Neural crest cell (in vitro differentiated cells): Measurements from ENCODE around the gene WDR7. TPM values are rescaled to one million over a fixed set of nuclear protein-coding genes. Genes with fewer than 3 reads are reported as not detected.

Source experiments
- DNase-seq: peaks from one replicate; pipeline ENCODE4 v3.0.0; 2021; ENCODE audit warnings: low read depth, mixed read lengths, low spot score
- H3K27ac Mint-ChIP-seq: one replicate; pipeline ENCODE4 v1.8.0; 2021; ENCODE audit warnings: mild to moderate bottlenecking, mixed read lengths; ENCODE audit not compliant: unreplicated experiment
- H3K27me3 Mint-ChIP-seq: 2 replicates; pipeline ENCODE4 v1.8.0; 2021; ENCODE audit warnings: low read depth, mild to moderate bottlenecking, mixed read lengths
- H3K36me3 Mint-ChIP-seq: 2 replicates; pipeline ENCODE4 v1.8.0; 2021; ENCODE audit warnings: low read depth, mild to moderate bottlenecking, mixed read lengths
- H3K4me1 Mint-ChIP-seq: 2 replicates; pipeline ENCODE4 v1.8.0; 2021; ENCODE audit warnings: mixed read lengths
- H3K4me3 Mint-ChIP-seq: one replicate; pipeline ENCODE4 v1.8.0; 2021; ENCODE audit warnings: mild to moderate bottlenecking, mixed read lengths
- H3K9me3 Mint-ChIP-seq: 2 replicates; pipeline ENCODE4 v1.8.0; 2021; ENCODE audit warnings: mixed read lengths
- total RNA-seq: library from RNA; stranded (reverse); gene quantifications from 2 replicates; pipeline ENCODE4 v1.2.1, GENCODE V29; 2021
- TF ChIP-seq, protein P1 (sequence below): fragments of 200-600 bp; sonication (generic); conservative IDR thresholded peaks from 2 replicates; pipeline ENCODE4 v1.5.0; 2021; ENCODE audit warnings: antibody characterized with exemption, mild to moderate bottlenecking

Gene WDR7
- total RNA-seq, 1 donor from 2014 or later, result 17.3 TPM

DNA sequence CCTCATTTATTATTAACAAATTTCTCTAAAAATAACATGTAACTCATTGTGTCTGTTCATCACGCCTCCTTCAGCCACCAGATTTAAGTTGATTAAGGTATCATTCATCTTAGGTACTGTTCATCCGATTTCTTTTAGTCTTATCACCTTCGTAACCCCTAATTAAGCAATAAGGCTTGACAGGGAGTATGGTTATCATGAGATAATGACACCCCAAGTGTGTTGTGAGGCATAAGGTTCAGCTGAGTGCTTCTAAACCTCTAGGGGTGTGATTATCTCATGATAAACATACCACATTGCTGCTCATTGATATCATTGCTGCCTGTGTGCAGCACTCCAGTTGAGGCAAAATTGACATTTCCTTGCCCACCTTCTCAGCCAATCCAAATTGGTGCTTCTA, 336.9 kb downstream of the WDR7 start:
- H3K4me1 Mint-ChIP-seq, result peaks cover 18% of the 10 kb centered on the region
- H3K4me3 Mint-ChIP-seq, result no peak overlapping the region
- TF ChIP-seq, protein P1, sequence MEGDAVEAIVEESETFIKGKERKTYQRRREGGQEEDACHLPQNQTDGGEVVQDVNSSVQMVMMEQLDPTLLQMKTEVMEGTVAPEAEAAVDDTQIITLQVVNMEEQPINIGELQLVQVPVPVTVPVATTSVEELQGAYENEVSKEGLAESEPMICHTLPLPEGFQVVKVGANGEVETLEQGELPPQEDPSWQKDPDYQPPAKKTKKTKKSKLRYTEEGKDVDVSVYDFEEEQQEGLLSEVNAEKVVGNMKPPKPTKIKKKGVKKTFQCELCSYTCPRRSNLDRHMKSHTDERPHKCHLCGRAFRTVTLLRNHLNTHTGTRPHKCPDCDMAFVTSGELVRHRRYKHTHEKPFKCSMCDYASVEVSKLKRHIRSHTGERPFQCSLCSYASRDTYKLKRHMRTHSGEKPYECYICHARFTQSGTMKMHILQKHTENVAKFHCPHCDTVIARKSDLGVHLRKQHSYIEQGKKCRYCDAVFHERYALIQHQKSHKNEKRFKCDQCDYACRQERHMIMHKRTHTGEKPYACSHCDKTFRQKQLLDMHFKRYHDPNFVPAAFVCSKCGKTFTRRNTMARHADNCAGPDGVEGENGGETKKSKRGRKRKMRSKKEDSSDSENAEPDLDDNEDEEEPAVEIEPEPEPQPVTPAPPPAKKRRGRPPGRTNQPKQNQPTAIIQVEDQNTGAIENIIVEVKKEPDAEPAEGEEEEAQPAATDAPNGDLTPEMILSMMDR, result no peak
- no peaks in the 10 kb centered on the region for H3K36me3 Mint-ChIP-seq
- H3K27ac Mint-ChIP-seq, result no peak overlapping the region
- H3K9me3 Mint-ChIP-seq, result no peaks in the 10 kb centered on the region
- H3K27me3 Mint-ChIP-seq, result no peaks in the 10 kb centered on the region
- DNase-seq, result no peak

DNA sequence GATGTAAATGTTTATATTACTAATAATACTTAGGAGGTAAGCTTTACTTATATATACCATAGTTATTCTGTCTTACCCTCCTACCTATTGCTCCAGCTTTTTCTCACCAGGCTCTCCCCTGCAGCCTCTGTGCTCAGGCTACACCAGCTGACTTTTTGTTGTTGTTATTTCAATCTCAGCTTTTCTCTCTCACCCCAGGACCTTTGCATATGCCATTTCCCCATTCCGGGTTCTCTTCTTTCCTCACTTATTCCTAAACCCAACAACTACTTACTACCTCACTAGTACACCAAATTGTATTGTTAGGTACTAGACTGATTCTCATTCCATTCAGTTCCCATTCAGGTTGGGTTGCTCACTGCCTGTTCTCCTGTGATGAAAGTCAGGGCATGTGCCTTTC, 339.5 kb downstream of the WDR7 start:
- TF ChIP-seq, protein P1, result no peak
- Mint-ChIP-seq H3K36me3 (no peaks in the 10 kb centered on the region), H3K27me3 (no peaks in the 10 kb centered on the region), H3K4me3 (no peak overlapping the region), H3K9me3 (no peaks in the 10 kb centered on the region), H3K4me1 (peaks cover 18% of the 10 kb centered on the region), H3K27ac (no peak overlapping the region)
- no peak for DNase-seq

DNA sequence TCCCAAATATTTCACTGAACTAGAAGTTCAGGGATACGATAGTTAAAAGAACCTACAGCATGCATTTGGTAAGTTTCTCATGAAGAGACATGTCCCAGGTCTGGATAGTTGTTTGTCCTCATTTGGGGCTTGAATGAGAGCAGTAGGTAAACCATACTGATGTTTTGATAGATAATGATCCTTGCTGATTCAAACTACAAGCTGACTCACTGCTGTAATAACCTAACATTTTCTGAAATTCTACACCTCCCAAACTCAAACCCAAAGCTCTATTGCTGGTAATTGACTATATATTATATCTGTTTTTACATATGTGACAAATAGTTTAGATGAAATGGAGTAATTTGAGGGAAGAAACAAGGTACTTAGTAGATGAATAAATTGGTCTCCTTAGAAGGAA, 341.6 kb downstream of the WDR7 start:
- H3K27ac Mint-ChIP-seq, result no peak overlapping the region
- peaks cover 8% of the 10 kb centered on the region for H3K4me1 Mint-ChIP-seq
- TF ChIP-seq, protein P1, result no peak
- H3K36me3 Mint-ChIP-seq, result no peaks in the 10 kb centered on the region
- no peaks in the 10 kb centered on the region for H3K27me3 Mint-ChIP-seq
- no peak for DNase-seq
- no peak overlapping the region for H3K4me3 Mint-ChIP-seq
- H3K9me3 Mint-ChIP-seq, result no peaks in the 10 kb centered on the region

DNA sequence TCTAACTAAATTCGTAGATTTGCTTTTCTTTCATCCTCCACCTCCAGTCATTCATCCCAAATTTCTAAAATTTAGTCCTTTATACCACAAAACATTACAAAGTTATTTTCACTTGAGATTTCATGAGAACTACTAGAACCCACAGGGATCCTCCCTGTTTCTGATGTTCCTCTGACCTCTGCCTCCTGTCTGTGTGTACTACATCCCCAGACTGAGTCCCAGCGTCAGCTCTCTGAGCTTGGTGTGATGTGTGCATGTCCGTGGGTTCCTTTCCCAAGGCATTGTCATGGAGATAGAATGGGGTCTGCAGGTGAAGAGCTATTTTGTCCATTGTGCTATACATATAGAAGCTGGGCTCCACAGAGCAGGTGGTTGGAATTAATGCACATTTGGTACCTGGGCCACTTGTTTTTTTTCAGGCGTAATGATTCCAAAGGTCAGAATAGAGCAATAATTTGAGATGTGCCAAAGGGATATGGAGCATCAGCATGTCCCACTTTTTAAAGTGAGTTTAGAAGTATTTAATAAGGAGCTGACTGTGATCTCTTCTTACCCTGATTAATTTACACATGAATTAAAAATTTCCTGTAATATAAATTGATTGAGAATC, 344.5 kb downstream of the WDR7 start:
- Mint-ChIP-seq H3K4me3 (no peak overlapping the region), H3K36me3 (no peaks in the 10 kb centered on the region), H3K27ac (no peak overlapping the region), H3K9me3 (no peaks in the 10 kb centered on the region), H3K4me1 (peaks cover 8% of the 10 kb centered on the region), H3K27me3 (no peaks in the 10 kb centered on the region)
- TF ChIP-seq, protein P1, result peak; percentile 29
- no peak for DNase-seq

DNA sequence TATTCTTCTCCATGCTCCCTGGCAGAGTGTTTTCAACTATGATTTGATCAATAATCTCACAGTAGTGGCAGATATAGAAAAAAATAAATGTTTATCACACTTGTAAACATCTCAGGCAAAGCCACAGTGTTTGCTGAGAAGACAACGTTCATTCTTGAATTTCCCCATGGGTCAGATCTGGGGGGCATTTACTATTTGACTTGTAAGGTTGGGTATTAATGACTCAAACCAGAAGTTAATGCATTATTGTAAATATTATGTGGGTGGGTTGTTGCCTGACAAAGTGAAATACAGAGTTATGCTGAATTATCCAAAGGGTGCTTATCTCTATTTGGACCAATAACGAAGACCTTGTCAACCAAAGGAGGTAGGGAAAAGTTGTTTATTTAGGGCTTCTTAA, 346.0 kb downstream of the WDR7 start:
- Mint-ChIP-seq H3K27ac (no peak overlapping the region), H3K9me3 (no peaks in the 10 kb centered on the region), H3K4me3 (no peak overlapping the region), H3K4me1 (peaks cover 8% of the 10 kb centered on the region), H3K36me3 (no peaks in the 10 kb centered on the region), H3K27me3 (no peaks in the 10 kb centered on the region)
- no peak for DNase-seq
- TF ChIP-seq, protein P1, result no peak
